BLaER1 treated with 17β-estradiol and CSF1 and Interleukin-3, amounts not matched to agents 10 nM and 100 nM (cell line): ENCODE results near the gene IRF6.
A peak's percentile ranks its signal among the peaks of the same experiment; 100 is the strongest.

Source experiments
- H3K27ac ChIP-seq, 11 experiments: shearing (Covaris generic); formaldehyde crosslinking; 2 replicates each; pipeline ENCODE4 v1.8.1; 2022
- H3K27me3 ChIP-seq, 11 experiments: shearing (Covaris generic); formaldehyde crosslinking; 2 replicates each; pipeline ENCODE4 v1.8.1; 2022
- H3K36me3 ChIP-seq, 11 experiments: shearing (Covaris generic); formaldehyde crosslinking; 2 replicates each; pipeline ENCODE4 v1.8.1; 2022
- H3K4me1 ChIP-seq, 10 experiments: shearing (Covaris generic); formaldehyde crosslinking; 2 replicates each; pipeline ENCODE4 v1.8.1; 2022
- H3K4me2 ChIP-seq, 11 experiments: shearing (Covaris generic); formaldehyde crosslinking; 2 replicates each; pipeline ENCODE4 v1.8.1; 2022
- H3K4me3 ChIP-seq, 10 experiments: shearing (Covaris generic); formaldehyde crosslinking; 2 replicates each; pipeline ENCODE4 v1.8.1; 2022
- H3K9ac ChIP-seq, 11 experiments: shearing (Covaris generic); formaldehyde crosslinking; 2 replicates each; pipeline ENCODE4 v1.8.1; 2022
- H3K9me3 ChIP-seq, 11 experiments: shearing (Covaris generic); formaldehyde crosslinking; replicated peaks in 1 of 11; 2 replicates each; pipeline ENCODE4 v1.8.1; 2022
- H4K20me1 ChIP-seq, 11 experiments: shearing (Covaris generic); formaldehyde crosslinking; 2 replicates each; pipeline ENCODE4 v1.8.1; 2022
- Cebpa-rat ChIP-seq, 11 experiments: shearing (Covaris generic); IDR thresholded peaks; 2 replicates each; pipeline ENCODE4 v1.8.1; 2022

The IRF6 gene

DNA sequence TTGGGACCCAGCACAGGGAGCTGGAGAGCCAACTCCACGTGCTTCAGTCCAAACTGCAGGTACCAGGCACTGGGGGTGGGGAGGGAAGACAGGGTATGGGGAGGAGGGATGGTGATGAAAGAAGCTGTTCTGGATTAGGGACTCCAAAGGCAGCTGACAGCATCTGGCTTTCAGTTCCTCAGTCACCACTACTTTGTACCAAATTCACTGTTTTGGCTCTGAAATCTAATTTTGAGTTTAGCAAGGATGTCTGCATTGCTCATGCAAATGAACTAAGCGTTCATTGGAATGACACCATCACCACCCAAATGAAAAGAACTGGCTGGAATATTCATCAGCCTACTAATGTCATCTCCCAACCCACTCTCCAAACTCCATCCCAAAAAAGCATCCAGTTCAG is 30.3 kb downstream of the IRF6 start:
- TF ChIP-seq Cebpa-rat (IDR thresholded peaks at IDR 0.05): no peak
- H3K4me3 ChIP-seq: no peak overlapping the region; a peak in 1 of 20 replicates
- H3K27me3 ChIP-seq: no peaks in the 10 kb centered on the region
- H3K27ac ChIP-seq: peak overlapping the region in 10 of 11 experiments; percentile 10 to 59 (median 34); a peak in 10 of 22 replicates
- H3K9me3 ChIP-seq: no peaks in the 10 kb centered on the region
- peaks cover 7 to 85% (median 68%) of the 10 kb centered on the region in 11 experiments; a peak in 19 of 22 replicates for H3K36me3 ChIP-seq
- H3K4me2 ChIP-seq: peak overlapping the region; percentile 40 to 99 (median 69)
- H3K9ac ChIP-seq: peak overlapping the region in 3 of 11 experiments; percentile 7 to 11 (median 8); a peak in 3 of 22 replicates
- H3K4me1 ChIP-seq: peaks cover 22 to 58% (median 48%) of the 10 kb centered on the region in 10 experiments
- H4K20me1 ChIP-seq: peaks cover 0 to 32% (median 0%) of the 10 kb centered on the region in 11 experiments; a peak in 7 of 22 replicates

DNA sequence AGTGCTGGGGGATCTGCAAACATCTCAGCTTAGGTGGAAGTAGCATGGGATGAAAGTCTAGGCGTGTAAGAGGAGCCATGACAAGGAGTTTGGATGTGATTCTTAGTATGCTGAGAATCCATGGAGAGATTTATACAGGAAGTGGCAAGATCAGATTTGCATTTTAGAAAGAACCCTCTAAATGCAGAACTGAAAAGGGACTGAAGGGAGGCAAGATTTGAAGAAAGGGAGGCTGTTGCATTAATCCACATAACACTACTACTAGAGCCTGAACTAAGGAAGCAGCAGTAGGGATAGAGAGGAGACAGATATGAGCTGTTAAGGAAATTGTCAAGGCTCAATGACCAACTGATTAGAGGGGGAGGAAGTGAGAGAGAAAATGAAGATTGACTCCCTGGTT is 31.4 kb downstream of the IRF6 start:
- no peaks in the 10 kb centered on the region for H3K9me3 ChIP-seq
- H3K9ac ChIP-seq: peak overlapping the region in 2 of 11 experiments; percentile 6 to 7; a peak in 1 of 22 replicates
- H3K27ac ChIP-seq: peak overlapping the region in 10 of 11 experiments; percentile 10 to 59 (median 38); a peak in 14 of 22 replicates
- H4K20me1 ChIP-seq: peaks cover 0 to 36% (median 0%) of the 10 kb centered on the region in 11 experiments; a peak in 7 of 22 replicates
- peaks cover 33 to 69% (median 59%) of the 10 kb centered on the region in 10 experiments for H3K4me1 ChIP-seq
- peak overlapping the region in 1 of 10 experiments; percentile 21; a peak in 1 of 20 replicates for H3K4me3 ChIP-seq
- H3K36me3 ChIP-seq: peaks cover 3 to 74% (median 57%) of the 10 kb centered on the region in 11 experiments; a peak in 19 of 22 replicates
- no peak for TF ChIP-seq Cebpa-rat (IDR thresholded peaks at IDR 0.05)
- no peaks in the 10 kb centered on the region for H3K27me3 ChIP-seq
- H3K4me2 ChIP-seq: peak overlapping the region; percentile 40 to 99 (median 69)

DNA sequence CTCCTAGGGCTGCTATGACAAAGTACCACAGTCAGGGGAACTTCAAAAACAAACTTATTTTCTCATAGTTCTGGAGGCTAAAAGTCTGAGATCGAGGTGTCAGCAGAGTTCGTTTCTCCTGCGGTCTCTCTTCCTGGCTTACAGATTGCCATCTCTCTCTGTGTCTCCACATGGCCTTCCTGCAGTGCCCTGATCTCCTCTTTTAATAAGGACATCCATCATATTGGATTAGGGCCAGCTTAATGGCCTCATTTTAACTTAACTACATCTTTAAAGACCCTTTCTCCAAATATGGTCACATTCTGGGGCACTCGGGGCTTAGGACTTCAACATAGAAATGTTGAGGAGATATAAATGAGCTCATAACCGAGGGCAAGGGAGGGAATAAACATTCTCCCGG is 33.8 kb downstream of the IRF6 start:
- no peak overlapping the region for H3K4me3 ChIP-seq
- no peak overlapping the region for H3K9ac ChIP-seq
- no peaks in the 10 kb centered on the region for H3K9me3 ChIP-seq
- H3K4me2 ChIP-seq: peak overlapping the region in 5 of 11 experiments; percentile 94 to 99 (median 97); a peak in 8 of 22 replicates
- H4K20me1 ChIP-seq: peaks cover 0 to 36% (median 0%) of the 10 kb centered on the region in 11 experiments; a peak in 7 of 22 replicates
- H3K27ac ChIP-seq: no peak overlapping the region; a peak in 1 of 22 replicates
- H3K4me1 ChIP-seq: peaks cover 58 to 93% (median 82%) of the 10 kb centered on the region in 10 experiments
- H3K36me3 ChIP-seq: peaks cover under 1 to 57% (median 35%) of the 10 kb centered on the region in 11 experiments; a peak in 15 of 22 replicates
- TF ChIP-seq Cebpa-rat (IDR thresholded peaks at IDR 0.05): no peak
- no peaks in the 10 kb centered on the region for H3K27me3 ChIP-seq

DNA sequence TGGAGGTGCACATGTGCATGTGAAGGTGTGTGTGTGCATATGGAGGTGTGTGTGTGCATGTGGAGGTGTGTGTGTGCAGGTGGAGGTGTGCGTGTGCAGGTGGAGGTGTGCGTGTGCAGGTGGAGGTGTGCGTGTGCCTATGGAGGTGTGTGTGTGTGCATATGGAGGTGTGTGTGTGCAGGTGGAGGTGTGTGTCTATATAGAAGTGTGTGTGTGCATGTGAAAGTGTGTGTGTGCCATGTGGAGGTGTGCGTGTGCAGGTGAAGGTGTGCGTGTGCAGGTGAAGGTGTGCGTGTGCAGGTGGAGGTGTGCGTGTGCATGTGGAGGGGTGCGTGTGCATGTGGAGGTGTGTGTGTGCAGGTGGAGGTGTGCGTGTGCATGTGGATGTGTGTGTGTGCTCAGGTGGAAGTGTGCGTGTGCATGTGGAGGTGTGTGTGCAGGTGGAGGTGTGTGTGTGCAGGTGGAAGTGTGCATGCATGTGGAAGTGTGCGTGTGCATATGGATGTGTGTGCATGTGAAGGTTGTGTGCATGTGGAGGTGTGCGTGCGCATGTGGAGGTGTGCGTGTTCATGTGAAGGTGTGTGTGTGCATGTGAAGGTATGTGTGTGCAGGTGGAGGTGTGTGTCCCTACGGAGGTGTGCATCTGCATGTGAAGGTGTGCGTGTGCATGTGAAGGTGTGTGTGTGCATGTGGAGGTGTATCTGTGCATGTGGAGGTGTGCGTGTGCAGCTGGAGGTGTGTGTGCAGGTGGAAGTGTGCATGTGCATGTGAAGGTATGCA is 35.1 kb downstream of the IRF6 start:
- Histone ChIP-seq H3K4me1 (peaks cover 65 to 99% (median 91%) of the 10 kb centered on the region in 10 experiments), H4K20me1 (peaks cover 0 to 36% (median 0%) of the 10 kb centered on the region in 11 experiments; a peak in 7 of 22 replicates), H3K9me3 (no peaks in the 10 kb centered on the region), H3K4me2 (peak overlapping the region; percentile 80 to 99 (median 95); a peak in 20 of 22 replicates), H3K36me3 (peaks cover 0 to 57% (median 31%) of the 10 kb centered on the region in 11 experiments; a peak in 15 of 22 replicates), H3K9ac (no peak overlapping the region; a peak in 1 of 22 replicates), H3K27ac (no peak overlapping the region), H3K27me3 (no peaks in the 10 kb centered on the region), H3K4me3 (peak overlapping the region in 8 of 10 experiments; percentile 41 to 78 (median 64); a peak in 15 of 20 replicates)
- TF ChIP-seq Cebpa-rat (IDR thresholded peaks at IDR 0.05): no peak

DNA sequence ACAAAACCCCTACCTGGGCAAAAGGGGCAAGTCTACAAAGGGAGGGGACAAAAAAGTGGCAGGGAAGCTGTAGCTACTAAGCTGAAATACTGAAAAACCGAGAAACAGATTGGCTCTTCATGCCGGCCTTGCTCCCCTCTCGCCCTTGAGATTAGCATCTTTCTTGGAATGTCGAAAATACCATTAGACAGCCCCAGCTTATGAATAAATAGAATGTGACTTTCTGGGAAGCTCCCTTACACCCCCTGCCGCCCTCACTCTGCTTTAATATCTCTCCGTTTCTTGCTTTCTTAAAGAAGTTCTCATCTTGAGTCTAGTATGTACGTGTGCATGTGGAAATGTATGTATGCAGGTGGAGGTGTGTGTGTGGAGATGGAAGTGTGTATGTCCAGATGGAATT is 36.0 kb downstream of the IRF6 start:
- Histone ChIP-seq H3K4me1 (peaks cover 57 to 98% (median 90%) of the 10 kb centered on the region in 10 experiments), H3K9ac (peak overlapping the region; percentile 68 to 87 (median 76)), H3K36me3 (peaks cover 0 to 56% (median 30%) of the 10 kb centered on the region in 11 experiments; a peak in 12 of 22 replicates), H3K4me3 (peak overlapping the region in 9 of 10 experiments; percentile 41 to 78 (median 60); a peak in 18 of 20 replicates), H3K27ac (peak overlapping the region; percentile 63 to 96 (median 85); a peak in 21 of 22 replicates), H3K27me3 (no peaks in the 10 kb centered on the region), H3K4me2 (peak overlapping the region; percentile 80 to 99 (median 95)), H4K20me1 (peaks cover 0 to 29% (median 0%) of the 10 kb centered on the region in 11 experiments; a peak in 7 of 22 replicates), H3K9me3 (no peaks in the 10 kb centered on the region)
- TF ChIP-seq Cebpa-rat (IDR thresholded peaks at IDR 0.05): no peak

DNA sequence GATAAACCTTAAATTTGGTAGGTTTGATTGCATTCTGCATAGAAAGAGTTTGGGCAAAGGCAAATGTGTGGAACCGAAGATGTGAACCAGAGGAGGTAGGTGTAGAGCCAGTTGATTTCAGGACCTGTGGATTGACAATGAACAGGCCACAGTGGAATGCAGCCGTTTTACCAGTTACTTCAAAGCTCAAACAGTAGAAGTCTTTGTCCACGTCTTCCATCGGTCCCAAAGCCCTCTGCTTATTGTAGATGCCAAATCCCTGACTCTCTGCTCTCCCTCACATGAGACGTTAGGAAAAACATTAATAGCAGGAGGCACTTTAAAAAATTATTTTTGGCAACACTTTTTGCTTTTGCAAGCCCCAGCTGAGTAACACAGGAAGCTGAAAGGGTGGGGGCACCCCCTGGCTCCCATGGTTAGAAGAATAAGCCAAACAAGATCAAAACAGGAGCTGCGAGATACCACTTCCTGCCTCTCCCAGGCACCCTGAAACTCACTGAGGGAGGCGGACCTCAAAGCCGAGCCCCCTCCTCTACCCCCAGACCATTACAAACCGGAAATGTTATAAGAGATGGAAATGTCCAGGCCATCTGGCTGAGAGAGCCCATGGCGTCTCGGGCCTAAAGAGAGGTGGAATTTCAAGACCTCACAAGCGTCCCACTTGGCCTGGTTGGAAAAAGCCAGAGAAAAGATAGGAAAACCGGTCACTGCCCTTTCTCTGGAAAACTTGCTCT is 36.6 kb downstream of the IRF6 start:
- H3K27ac ChIP-seq: peak overlapping the region; percentile 63 to 96 (median 85)
- peak in 3 of 11 experiments; percentile 24 to 57 (median 44); a peak in 1 of 22 replicates for TF ChIP-seq Cebpa-rat (IDR thresholded peaks at IDR 0.05)
- H4K20me1 ChIP-seq: peaks cover 0 to 26% (median 0%) of the 10 kb centered on the region in 11 experiments; a peak in 7 of 22 replicates
- H3K4me2 ChIP-seq: peak overlapping the region; percentile 80 to 99 (median 95)
- H3K9me3 ChIP-seq: 0 out of 22 replicates have a peak, but pooled peaks cover 0 to 3% (median 0%) of the 10 kb centered on the region in 11 experiments
- peaks cover 0 to 59% (median 33%) of the 10 kb centered on the region in 11 experiments; a peak in 12 of 22 replicates for H3K36me3 ChIP-seq
- peak overlapping the region; percentile 68 to 87 (median 76) for H3K9ac ChIP-seq
- H3K4me1 ChIP-seq: peaks cover 51 to 95% (median 83%) of the 10 kb centered on the region in 10 experiments
- H3K4me3 ChIP-seq: peak overlapping the region; percentile 18 to 78 (median 60); a peak in 19 of 20 replicates
- no peaks in the 10 kb centered on the region for H3K27me3 ChIP-seq

DNA sequence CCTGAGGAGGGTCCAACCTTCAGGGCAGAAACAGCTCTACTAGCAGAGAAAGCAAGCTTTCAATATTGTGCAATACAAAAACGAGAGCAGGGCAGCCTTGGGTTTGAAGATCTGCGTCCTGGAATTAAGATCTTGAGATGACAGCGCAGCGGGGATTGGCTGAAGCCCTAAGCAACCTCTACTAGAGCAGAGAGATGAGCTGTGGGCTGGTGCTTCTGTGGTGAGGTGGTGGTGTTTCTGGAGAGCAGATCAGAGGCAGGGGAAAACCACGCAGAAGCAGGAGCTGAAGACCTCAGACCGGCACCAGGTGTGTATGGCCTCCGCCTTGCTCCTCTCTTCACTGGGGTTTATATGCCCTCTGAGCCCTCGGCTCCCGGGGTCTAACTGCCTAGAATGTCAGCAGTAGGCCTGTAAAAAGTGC is 37.6 kb downstream of the IRF6 start:
- H4K20me1 ChIP-seq: peaks cover 0 to 26% (median 0%) of the 10 kb centered on the region in 11 experiments; a peak in 7 of 22 replicates
- H3K4me2 ChIP-seq: peak overlapping the region; percentile 80 to 99 (median 95)
- H3K9ac ChIP-seq: peak overlapping the region; percentile 68 to 87 (median 76)
- H3K4me3 ChIP-seq: peak overlapping the region; percentile 18 to 78 (median 60); a peak in 19 of 20 replicates
- H3K36me3 ChIP-seq: peaks cover 0 to 60% (median 38%) of the 10 kb centered on the region in 11 experiments; a peak in 17 of 22 replicates
- H3K4me1 ChIP-seq: peaks cover 46 to 94% (median 74%) of the 10 kb centered on the region in 10 experiments
- H3K9me3 ChIP-seq: peaks cover 0 to 9% (median 0%) of the 10 kb centered on the region in 11 experiments; a peak in 1 of 22 replicates
- peak; percentile 47 to 98 (median 91); a peak in 18 of 22 replicates for TF ChIP-seq Cebpa-rat (IDR thresholded peaks at IDR 0.05)
- no peaks in the 10 kb centered on the region for H3K27me3 ChIP-seq
- peak overlapping the region; percentile 63 to 96 (median 85) for H3K27ac ChIP-seq

DNA sequence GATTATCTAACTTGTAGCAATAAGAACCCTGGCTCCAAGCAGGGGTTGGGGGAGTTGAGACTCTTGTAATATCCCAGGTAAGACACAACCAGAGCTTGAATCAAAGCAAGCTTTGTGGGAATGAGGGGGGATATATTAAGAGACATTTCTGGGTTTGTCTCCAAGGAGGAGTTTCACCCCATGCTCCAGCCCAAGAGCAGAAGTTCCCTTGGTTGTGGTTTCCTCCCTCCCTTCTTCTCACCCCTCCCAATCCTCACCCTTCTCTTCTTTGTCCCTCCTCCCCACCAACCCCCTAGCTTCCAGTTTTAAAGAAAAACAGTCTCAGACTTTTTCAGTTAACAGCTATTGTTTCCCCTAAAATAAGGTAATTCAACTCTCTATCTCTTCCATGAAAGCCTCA is 38.2 kb downstream of the IRF6 start:
- Histone ChIP-seq H3K4me1 (peaks cover 46 to 94% (median 68%) of the 10 kb centered on the region in 10 experiments), H3K9me3 (peaks cover 0 to 13% (median 0%) of the 10 kb centered on the region in 11 experiments; a peak in 1 of 22 replicates), H3K27ac (peak overlapping the region; percentile 63 to 96 (median 85)), H4K20me1 (peaks cover 0 to 25% (median 0%) of the 10 kb centered on the region in 11 experiments; a peak in 7 of 22 replicates), H3K4me3 (peak overlapping the region in 9 of 10 experiments; percentile 41 to 78 (median 60); a peak in 17 of 20 replicates), H3K27me3 (no peaks in the 10 kb centered on the region), H3K4me2 (peak overlapping the region; percentile 80 to 99 (median 95)), H3K9ac (peak overlapping the region; percentile 68 to 87 (median 76); a peak in 21 of 22 replicates), H3K36me3 (peaks cover 0 to 60% (median 39%) of the 10 kb centered on the region in 11 experiments; a peak in 18 of 22 replicates)
- TF ChIP-seq Cebpa-rat (IDR thresholded peaks at IDR 0.05): no peak
